IMR-90 (cell line): ENCODE results near the gene COL5A3. TPM values are rescaled to one million over a fixed set of nuclear protein-coding genes. Genes with fewer than 3 reads are reported as not detected.

Experiments
- ELK1 ChIP-seq: fragments of 150-350 bp; IDR thresholded peaks from 2 replicates; pipeline ENCODE4 v1.6.1; 2016; ENCODE audit warnings: low read depth, mild to moderate bottlenecking, low read length, moderate library complexity, borderline replicate concordance
- MAFK ChIP-seq: IDR thresholded peaks from 2 replicates; pipeline ENCODE4 v1.6.1; 2012; ENCODE audit warnings: low read depth, low read length, improper control_type of control experiment
- MAZ ChIP-seq: IDR thresholded peaks from 2 replicates; pipeline ENCODE4 v1.6.1; 2012; ENCODE audit warnings: low read depth, mild to moderate bottlenecking, low read length, improper control_type of control experiment, moderate library complexity, borderline replicate concordance
- NFE2L2 ChIP-seq: fragments of 150-350 bp; IDR thresholded peaks from 2 replicates; pipeline ENCODE4 v1.6.1; 2016; ENCODE audit warnings: low read depth, mild to moderate bottlenecking, low read length
- POLR2A ChIP-seq: IDR thresholded peaks from 2 replicates; pipeline ENCODE4 v1.6.1; 2012; ENCODE audit warnings: mild to moderate bottlenecking, low read depth, low read length
- RCOR1 ChIP-seq: IDR thresholded peaks from 2 replicates; pipeline ENCODE4 v1.6.1; 2012; ENCODE audit warnings: mild to moderate bottlenecking, low read length, improper control_type of control experiment; ENCODE audit not compliant: insufficient replicate concordance
- polyA plus RNA-seq, 3 experiments: library from polyadenylated mRNA; depleted of rRNA; stranded (reverse); fragments of >200 nt; gene quantifications; 2 replicates each; pipeline ENCODE4 v1.2.3, GENCODE V29; 2012; ENCODE audit warnings: low replicate concordance in 1 of 3
- total RNA-seq: library from RNA; depleted of rRNA; stranded (reverse); fragments of >200 nt; gene quantifications from 2 replicates; pipeline ENCODE4 v1.2.3, GENCODE V29; 2012

COL5A3 gene
- total and polyA plus RNA-seq, 2 of the 4 experiments (the other 2 are of a cell fraction) = 0.54 to 1.5 TPM

- TF ChIP-seq ELK1 = no peak
- no peak for TF ChIP-seq POLR2A
- TF ChIP-seq MAFK = no peak
- no peak for TF ChIP-seq NFE2L2
- TF ChIP-seq RCOR1 = no peak
- no peak for TF ChIP-seq MAZ
These were observed 97.6 kb downstream of the COL5A3 start (continued) for GRCh38 chr19:9912551-9913236.
